Stimulated activated CD8-positive, alpha-beta memory T cell treated with anti-CD3 and anti-CD28 coated beads, Interleukin-7, amount 100 ng/mL, for 24 hours (primary cell): ENCODE results near the gene LAPTM5.
A peak's percentile ranks its signal among the peaks of the same experiment; 100 is the strongest.

Source experiments
- DNase-seq: peaks from one replicate; pipeline ENCODE4 v3.0.0-alpha.2; 2020; ENCODE audit warnings: low read depth

The LAPTM5 gene

GRCh38 chr1:30728832-30729638 lies 28.5 kb downstream of the LAPTM5 start:
- DNase-seq, result no peak

- DNase-seq, result no peak
Measured at GRCh38 chr1:30728340-30728739, 29.2 kb downstream of the LAPTM5 start.

- no peak for DNase-seq
Measured at GRCh38 chr1:30727824-30728223, 29.8 kb downstream of the LAPTM5 start.

GRCh38 chr1:30726773-30727684 lies 30.5 kb downstream of the LAPTM5 start:
- DNase-seq, result no peak

- no peak for DNase-seq
Measured at GRCh38 chr1:30726236-30726635, 31.3 kb downstream of the LAPTM5 start.

GRCh38 chr1:30725450-30726095 lies 32.0 kb downstream of the LAPTM5 start:
- no peak for DNase-seq

- DNase-seq, result no peak
Measured at GRCh38 chr1:30724655-30725421, 32.7 kb downstream of the LAPTM5 start.

- no peak for DNase-seq
Measured at GRCh38 chr1:30724175-30724574, 33.4 kb downstream of the LAPTM5 start.

GRCh38 chr1:30723331-30723755 lies 34.2 kb downstream of the LAPTM5 start, which contains the start of gene MATN1:
Gene MATN1, minus strand, starts transcription at chr1:30723585. Its CDS starts 34 bp downstream, at chr1:30723551.
- DNase-seq, result no peak

- DNase-seq, result no peak
Measured at GRCh38 chr1:30721812-30722537, 35.6 kb downstream of the LAPTM5 start.

GRCh38 chr1:30721341-30721793 lies 36.2 kb downstream of the LAPTM5 start:
- no peak for DNase-seq

GRCh38 chr1:30720271-30721223 lies 37.0 kb downstream of the LAPTM5 start:
- DNase-seq, result no peak

- no peak for DNase-seq
Measured at GRCh38 chr1:30719406-30720270, 37.9 kb downstream of the LAPTM5 start.

GRCh38 chr1:30718636-30719405 lies 38.8 kb downstream of the LAPTM5 start:
- DNase-seq, result peak; percentile 72

GRCh38 chr1:30718091-30718635 lies 39.4 kb downstream of the LAPTM5 start:
- peak; percentile 99 for DNase-seq

GRCh38 chr1:30716646-30717045 lies 40.9 kb downstream of the LAPTM5 start:
- DNase-seq, result no peak

- no peak for DNase-seq
Measured at GRCh38 chr1:30715886-30716285, 41.7 kb downstream of the LAPTM5 start.

- DNase-seq, result no peak
Measured at GRCh38 chr1:30715216-30715615, 42.4 kb downstream of the LAPTM5 start.
